K562 (cell line): ENCODE data around the gene DHX40.

Experiments
- CBFB ChIP-seq: sonication (generic); formaldehyde crosslinking; IDR thresholded peaks from 2 replicates; pipeline ENCODE4 v1.4.0; 2020; ENCODE audit warnings: mild to moderate bottlenecking, missing genetic modification reagents
- CTCF ChIP-seq, 3 experiments: IDR thresholded peaks in 2 of 3; conservative IDR thresholded peaks in 1 of 3; 2 replicates each; pipeline ENCODE4 v1.5.1; 2011 to 2012; ENCODE audit warnings: low read length in 3 of 3, mild to moderate bottlenecking in 3 of 3, control low read depth in 2 of 3, improper control_type of control experiment in 1 of 3, inconsistent platforms in 1 of 3, low read depth in 1 of 3, mixed read lengths in 1 of 3, moderate library complexity in 1 of 3; ENCODE audit not compliant: insufficient read depth in 2 of 3
- REST ChIP-seq, 2 experiments: fragments of 450-650 bp; formaldehyde crosslinking in 1 of 2; IDR thresholded peaks; 2 replicates each; pipeline versions ENCODE4 v1.4.0 to v1.6.1; 2014 to 2020; ENCODE audit warnings: mild to moderate bottlenecking in 2 of 2, borderline replicate concordance in 1 of 2, low read depth in 1 of 2
- TRIM24 ChIP-seq, 2 experiments: fragments of 450-650 bp; IDR thresholded peaks; 2 replicates each; pipeline ENCODE4 v1.6.1; 2016

GRCh38 chr17:59626756-59627155 lies 61.3 kb downstream of the DHX40 start:
- TF ChIP-seq REST (IDR thresholded peaks at IDR 0.05; ENCODE audit: borderline replicate concordance) (no peak), REST (CRISPR knock-in tag; IDR thresholded peaks at IDR 0.05; ENCODE audit: low read depth) (no peak), TRIM24 (IDR thresholded peaks at IDR 0.05) (no peak), CTCF (IDR thresholded peaks at IDR 0.05 in 2 of 3, conservative IDR thresholded peaks at IDR 0.05 in 1 of 3; ENCODE audit: insufficient read depth in 2 of 3, low read depth in 1 of 3, low read length in 3 of 3) (no peak), CBFB (CRISPR knock-in tag) (no peak)
